Esophagus squamous epithelium (tissue), 4 donors: ENCODE data around the gene BPIFB1.

Source experiments
- POLR2A ChIP-seq, 4 donors: fragments of 450-650 bp; IDR thresholded peaks; one replicate each; pipeline ENCODE4 v1.6.1; 2017; ENCODE audit warnings: antibody characterized with exemption in 4 of 4, mild to moderate bottlenecking in 4 of 4, moderate library complexity in 3 of 4
- TF ChIP-seq, protein P1 (sequence below), 6 experiments: fragments of 450-650 bp in 4 of 6; fragments of 200-600 bp in 2 of 6; sonication (generic) in 2 of 6; IDR thresholded peaks; one replicate each; pipeline ENCODE4 v1.5.1; 2016 to 2019; ENCODE audit warnings: antibody characterized with exemption in 6 of 6, mild to moderate bottlenecking in 4 of 6, moderate library complexity in 4 of 6

DNA sequence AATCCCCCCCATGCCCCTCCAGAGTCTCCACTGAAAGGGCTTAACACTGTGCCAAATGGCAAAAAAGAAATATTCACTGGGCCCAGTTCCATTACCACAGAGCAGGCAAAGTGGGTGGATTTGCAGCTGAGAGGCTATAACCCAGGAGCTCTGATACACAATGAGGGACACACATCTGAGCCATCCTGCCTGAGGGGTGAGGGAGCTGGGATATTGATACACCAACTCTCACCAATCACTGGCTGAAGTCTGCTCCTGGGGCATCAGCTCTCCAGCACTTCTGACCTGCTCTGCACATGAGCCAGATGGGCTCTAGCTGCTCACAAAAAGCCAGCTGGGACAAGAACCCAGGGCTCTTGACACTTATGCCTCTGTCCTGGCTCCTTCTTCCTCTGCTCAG lies 4.9 kb downstream of the BPIFB1 start:
- TF ChIP-seq, protein P1, sequence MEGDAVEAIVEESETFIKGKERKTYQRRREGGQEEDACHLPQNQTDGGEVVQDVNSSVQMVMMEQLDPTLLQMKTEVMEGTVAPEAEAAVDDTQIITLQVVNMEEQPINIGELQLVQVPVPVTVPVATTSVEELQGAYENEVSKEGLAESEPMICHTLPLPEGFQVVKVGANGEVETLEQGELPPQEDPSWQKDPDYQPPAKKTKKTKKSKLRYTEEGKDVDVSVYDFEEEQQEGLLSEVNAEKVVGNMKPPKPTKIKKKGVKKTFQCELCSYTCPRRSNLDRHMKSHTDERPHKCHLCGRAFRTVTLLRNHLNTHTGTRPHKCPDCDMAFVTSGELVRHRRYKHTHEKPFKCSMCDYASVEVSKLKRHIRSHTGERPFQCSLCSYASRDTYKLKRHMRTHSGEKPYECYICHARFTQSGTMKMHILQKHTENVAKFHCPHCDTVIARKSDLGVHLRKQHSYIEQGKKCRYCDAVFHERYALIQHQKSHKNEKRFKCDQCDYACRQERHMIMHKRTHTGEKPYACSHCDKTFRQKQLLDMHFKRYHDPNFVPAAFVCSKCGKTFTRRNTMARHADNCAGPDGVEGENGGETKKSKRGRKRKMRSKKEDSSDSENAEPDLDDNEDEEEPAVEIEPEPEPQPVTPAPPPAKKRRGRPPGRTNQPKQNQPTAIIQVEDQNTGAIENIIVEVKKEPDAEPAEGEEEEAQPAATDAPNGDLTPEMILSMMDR (IDR thresholded peaks at IDR 0.05) = no peak
- no peak for TF ChIP-seq POLR2A (IDR thresholded peaks at IDR 0.05)
